Renal cortex interstitium (tissue), 11 donors: ENCODE results near the gene DNAH1. TPM values are rescaled to one million over a fixed set of nuclear protein-coding genes. Genes with fewer than 3 reads are reported as not detected.

Experiments used
- DNase-seq, 11 donors: peaks; one replicate each; pipeline ENCODE4 v3.0.0-alpha.2; 2013; ENCODE audit warnings: low read depth in 9 of 11, low spot score in 4 of 11; ENCODE audit errors: extremely low read depth in 1 of 11
- polyA plus RNA-seq, 3 donors: library from polyadenylated mRNA; unstranded; fragments of 120-200 nt; gene quantifications; one replicate each; pipeline ENCODE4 v1.2.1, GENCODE V29; 2013; ENCODE audit not compliant: insufficient read length in 3 of 3

DNAH1 gene
- polyA plus RNA-seq, 3 donors: 10.0 to 13.9 (median 10.3) TPM

DNA sequence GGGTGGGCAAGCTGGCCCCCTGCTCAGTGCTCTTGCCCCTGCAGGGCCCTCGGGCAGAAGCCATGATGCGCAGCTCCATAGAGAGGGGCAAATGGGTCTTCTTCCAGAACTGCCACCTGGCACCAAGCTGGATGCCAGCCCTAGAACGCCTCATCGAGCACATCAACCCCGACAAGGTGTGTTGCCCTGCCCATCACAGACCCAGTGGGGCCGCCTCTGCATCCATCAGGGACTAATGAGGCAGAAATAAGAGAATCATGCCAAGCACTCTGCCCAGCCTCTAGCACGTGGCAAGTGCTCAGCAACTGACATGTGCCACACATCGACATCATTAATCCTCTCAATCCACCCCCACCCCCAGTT is 79.4 kb downstream of the DNAH1 start:
- no peak for DNase-seq

DNA sequence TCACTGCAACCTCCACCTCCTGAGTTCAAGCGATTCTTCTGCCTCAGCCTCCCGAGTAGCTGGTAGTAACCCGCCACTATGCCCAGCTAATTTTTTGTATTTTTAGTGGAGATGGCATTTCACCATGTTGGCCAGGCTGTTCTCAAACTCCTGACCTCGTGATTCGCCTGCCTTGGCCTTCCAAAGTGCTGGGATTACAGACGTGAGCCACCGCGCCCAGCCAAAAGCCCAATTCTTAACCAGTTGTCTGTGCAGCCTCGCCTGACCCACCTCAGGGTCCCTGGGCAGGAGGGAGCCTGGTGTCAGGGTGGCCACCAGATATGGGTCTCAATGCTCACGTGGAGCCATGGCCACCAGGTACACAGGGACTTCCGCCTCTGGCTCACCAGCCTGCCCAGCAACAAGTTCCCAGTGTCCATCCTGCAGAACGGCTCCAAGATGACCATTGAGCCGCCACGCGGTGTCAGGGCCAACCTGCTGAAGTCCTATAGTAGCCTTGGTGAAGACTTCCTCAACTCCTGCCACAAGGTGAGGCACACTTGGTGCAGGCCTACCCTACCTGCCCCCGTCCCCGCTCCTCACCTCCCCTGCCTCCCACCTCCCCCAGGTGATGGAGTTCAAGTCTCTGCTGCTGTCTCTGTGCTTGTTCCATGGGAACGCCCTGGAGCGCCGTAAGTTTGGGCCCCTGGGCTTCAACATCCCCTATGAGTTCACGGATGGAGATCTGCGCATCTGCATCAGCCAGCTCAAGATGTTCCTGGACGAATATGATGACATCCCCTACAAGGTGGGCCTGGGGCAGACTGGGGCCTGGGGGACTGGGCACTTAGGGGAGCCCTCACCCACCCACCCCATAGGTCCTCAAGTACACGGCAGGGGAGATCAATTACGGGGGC is 80.1 kb downstream of the DNAH1 start:
- DNase-seq: no peak

DNA sequence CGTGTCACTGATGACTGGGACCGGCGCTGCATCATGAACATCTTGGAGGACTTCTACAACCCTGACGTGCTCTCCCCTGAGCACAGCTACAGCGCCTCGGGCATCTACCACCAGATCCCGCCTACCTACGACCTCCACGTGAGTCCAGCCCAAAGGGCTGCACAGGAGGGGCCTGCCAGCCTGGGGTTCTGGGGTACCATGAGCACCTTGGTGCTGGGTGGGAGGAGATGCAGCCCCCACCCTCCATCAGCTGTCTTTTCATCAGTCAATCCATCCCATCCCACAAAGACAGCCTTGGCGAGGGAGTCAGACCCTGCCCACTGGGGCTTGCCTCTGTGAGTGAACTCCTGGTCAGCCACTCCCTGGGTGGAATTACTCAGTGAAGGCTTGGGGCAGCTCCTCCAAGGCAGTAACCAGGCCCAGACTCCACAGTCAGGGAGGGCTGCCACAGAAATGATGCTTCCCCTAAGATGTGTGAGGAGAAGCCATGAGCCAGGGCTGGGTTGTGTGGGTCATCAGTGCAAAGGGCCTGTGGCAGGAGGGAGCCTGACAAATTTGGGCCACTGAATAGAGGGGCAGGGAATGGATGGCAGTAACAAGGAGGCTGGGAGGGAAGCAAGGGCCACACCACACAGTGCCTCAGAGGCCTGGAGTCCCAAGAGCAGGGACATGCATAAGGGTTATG is 80.9 kb downstream of the DNAH1 start:
- DNase-seq: no peak

DNA sequence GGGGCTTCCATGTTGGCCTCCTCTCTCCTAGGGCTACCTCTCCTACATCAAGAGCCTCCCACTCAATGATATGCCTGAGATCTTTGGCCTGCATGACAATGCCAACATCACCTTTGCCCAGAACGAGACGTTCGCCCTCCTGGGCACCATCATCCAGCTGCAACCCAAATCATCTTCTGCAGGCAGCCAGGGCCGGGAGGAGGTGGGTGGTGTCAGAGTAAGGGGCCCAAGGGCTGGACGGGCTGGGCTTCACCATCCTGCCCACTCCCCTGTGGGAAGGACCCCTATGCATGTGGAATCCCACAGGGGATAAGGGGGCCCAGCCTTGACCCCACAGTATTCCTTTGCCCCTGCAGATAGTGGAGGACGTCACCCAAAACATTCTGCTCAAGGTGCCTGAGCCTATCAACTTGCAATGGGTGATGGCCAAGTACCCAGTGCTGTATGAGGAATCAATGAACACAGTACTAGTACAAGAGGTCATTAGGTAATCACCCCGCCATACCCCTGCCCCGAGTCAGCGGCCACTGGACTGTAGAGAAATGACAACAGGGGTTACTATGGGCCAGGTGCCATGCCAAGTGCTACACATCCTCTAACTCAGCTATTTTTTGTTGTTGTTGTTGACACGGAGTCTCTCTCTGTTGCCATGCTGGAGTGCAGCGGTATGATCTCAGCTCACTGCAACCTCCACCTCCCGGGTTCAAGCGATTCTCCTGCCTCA is 81.7 kb downstream of the DNAH1 start:
- no peak for DNase-seq

DNA sequence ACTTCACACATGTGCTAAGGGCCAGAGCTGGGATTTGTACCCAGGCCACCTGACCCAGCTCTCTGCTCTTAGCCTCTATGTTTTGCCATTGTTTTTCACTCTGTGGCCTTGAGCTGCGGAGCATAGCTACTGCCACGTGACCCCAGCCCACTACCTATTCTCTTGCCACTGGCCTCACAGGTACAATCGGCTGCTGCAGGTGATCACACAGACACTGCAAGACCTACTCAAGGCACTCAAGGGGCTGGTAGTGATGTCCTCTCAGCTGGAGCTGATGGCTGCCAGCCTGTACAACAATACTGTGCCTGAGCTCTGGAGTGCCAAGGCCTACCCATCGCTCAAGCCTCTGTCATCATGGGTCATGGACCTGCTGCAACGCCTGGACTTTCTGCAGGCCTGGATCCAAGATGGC is 82.6 kb downstream of the DNAH1 start:
- DNase-seq: no peak

DNA sequence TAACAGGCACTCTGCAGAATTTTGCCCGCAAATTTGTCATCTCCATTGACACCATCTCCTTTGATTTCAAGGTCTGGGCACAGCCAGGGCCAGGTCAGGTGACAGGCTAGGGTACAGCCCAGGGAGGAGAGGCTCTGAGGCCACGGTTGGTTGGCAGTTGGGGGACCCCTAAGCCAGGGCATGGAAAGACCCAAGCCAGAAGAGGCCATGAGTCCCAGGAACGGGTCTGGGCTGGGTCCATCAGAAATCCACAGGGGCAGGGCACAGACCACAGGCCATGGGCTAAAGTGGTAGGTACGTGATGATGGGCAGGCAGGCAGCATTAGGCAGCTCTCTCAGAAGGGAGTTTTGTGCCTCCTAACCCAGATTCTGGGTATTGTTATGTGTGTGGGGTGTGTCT is 83.0 kb downstream of the DNAH1 start:
- no peak for DNase-seq

DNA sequence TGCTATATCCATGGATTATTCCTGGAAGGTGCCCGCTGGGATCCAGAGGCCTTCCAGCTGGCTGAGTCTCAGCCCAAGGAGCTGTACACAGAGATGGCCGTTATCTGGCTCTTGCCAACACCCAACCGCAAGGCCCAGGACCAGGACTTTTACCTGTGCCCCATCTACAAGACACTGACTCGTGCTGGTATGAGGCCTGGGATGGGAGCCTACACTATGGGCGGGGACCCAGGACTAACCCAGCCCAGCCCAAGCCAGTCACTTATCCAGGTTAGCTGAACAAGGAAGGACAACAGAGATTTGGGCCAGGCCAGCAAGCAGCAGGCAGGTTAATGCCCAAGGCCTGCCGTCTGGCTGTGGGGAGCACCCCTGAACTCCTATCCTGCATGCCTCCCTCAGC is 83.5 kb downstream of the DNAH1 start:
- no peak for DNase-seq

DNA sequence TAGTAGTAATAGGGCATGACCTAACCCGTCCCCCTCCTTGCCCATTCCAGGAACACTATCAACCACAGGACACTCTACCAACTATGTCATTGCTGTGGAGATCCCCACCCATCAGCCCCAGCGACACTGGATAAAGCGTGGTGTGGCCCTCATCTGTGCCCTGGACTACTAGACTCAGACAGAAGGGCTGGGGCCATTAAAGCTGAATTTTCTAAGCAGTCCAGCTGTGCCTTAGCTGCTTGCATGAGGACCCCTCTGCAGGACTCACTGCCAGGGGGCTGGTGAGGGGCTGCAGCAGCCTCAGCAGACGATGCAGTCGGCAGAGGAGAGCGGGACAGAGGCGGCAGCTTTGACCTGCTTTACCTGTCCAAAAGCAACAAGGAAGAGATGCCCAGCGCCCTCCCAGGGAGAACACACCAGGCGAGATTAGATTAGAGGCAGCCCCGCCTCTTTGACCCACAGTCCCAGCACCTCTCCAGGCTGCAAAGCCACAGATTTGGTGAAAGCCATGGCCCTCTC is 84.2 kb downstream of the DNAH1 start:
- DNase-seq: no peak

DNA sequence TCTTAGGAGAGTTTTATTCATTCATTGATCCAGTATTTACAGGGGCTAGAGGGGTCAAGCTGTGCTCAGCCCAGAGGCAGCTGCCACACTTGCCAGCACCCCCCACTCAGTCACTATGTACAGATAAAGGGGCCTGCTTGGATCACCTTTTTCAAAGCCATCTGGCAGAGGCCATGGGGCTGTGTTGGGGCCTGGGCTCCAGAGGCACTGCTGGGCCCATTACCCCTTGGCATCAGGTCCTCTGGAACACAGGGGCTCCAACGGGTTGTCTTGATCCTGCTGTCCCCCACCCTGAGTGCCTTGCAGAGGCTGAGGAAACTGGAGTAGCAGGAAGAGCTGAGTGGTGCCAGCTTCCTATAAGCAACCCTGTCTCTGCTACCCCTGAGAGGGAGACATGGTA is 84.9 kb downstream of the DNAH1 start:
- no peak for DNase-seq

DNA sequence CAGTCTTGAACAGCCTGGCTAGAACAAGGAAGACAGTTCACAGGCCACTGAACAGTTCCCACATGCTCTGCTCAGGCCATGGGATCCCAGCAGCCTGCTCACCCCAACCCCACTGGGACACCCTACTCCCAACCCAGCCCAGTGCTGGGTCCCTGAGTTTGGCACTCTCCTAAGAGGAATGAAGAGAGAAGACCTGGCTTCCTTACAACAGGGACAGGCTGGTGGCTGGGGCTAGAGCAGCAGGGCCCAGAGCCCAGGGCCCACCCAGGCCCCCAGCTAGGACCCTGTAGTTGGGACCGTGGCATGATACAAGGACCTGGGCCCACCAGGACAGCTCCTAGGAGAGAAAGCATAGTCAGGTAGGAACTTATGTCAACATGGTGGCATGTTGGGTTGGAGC is 85.4 kb downstream of the DNAH1 start:
- DNase-seq: no peak

DNA sequence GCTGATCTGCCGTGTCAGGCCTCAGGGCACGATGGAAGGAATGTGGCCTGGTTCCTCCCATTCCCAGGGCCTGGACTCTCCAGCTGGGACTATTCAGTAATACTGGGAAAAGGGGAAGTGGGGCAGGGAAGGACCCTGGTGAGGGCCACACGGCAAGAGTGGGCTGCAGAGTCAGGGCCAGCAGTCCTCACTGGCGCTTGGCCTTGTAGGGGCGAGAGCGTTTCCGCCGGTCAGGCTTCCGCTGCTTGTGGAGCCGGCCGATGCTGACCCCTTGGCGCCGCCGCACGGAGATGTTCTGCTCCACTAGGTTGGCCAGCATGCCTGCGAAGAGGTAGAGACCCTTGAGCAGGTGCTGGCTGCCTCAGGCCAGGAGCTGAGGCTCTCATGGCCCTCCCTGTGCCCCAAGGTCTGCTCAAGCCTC is 86.0 kb downstream of the DNAH1 start:
- DNase-seq: no peak

DNA sequence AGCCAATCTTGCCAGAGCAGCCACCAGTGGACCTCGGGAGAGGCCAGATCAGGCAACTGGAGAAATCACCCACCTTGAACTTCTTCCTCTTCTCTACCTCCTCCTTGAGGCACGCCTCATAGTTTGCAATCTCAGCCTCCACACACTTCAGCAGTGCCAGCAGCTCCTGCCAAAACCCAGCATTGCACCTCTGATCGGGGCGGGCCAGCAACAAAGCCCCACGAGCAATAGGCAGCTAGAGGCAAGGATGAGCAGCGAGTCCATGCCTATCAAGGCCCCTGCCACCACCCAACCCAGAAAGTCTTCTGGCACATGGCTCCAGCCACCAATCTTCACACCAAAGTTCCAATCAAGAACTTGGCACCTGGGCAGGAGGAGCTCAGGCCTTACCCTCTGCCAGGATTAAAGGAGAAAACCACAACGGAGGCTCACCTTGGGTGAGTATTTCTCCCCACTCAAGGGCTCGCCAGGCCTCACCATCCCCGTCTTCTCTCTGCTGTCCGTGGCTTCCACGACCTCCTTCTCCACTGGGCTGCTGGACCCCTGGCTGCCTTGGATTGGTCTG is 86.7 kb downstream of the DNAH1 start:
- no peak for DNase-seq

DNA sequence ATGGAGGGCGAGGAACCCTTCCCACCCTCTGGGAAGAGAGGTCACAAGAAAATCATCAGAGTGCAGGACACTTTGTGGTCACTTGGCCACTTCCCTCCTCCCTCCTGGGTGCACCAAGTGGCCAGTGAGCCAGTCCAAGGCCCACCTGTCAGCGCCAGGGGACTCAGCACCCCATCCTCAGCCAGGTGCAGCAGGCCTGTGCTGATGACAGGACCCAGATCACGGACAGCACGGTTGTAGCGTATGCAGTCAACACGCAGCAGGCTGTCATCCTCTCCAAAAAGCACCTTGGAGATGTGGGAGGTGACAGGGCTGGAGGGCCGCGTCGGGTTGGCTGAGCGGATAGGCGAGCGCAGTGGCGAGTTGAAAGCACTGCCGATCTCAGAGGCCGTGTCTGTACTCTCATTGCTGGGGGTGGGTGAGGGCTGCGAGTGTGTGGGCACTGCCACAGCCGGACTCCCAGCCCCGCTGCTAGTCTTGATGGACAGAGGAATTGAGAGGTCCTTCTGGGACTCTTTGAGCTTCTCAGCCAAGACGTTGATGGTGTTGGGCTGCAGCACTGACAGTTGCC is 87.2 kb downstream of the DNAH1 start:
- DNase-seq: no peak

DNA sequence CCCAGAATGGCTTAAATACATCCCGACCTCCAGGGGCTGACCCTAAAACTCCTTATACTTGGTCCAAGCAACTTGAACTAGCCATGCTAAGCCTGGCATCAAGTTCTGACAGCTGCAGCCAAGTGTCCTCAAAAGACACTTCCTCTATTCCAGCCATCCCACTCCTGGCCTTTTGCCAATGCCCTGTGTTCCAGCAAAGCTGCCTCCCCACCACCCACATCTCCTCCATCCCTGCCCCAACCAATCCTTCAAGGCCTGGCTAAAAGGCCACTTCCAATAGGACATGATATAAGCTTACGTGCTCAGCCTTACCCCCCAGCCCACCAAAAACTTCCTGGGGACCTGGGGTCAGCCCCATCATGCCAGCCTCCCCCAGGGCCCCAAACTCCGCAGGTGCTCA is 87.8 kb downstream of the DNAH1 start:
- DNase-seq: no peak

DNA sequence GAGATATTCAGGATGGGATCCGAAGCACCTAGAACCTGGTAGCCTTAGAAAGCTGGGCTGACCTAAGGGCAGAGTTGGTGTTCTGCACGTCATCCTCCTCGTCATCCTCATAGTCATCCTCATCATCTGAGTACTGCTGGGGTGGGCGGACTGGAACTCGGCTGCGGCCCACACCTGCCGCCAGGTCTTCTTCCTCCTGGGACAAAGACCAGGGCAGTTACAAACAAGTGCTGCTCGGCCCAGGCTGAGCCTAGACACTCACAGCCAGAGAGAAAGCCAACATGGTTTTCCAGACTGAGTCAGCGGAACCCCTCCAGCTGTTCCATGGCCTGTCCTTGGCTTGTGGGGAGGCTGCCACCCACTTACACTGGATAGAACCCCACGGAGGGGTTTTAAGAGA is 88.3 kb downstream of the DNAH1 start:
- no peak for DNase-seq

DNA sequence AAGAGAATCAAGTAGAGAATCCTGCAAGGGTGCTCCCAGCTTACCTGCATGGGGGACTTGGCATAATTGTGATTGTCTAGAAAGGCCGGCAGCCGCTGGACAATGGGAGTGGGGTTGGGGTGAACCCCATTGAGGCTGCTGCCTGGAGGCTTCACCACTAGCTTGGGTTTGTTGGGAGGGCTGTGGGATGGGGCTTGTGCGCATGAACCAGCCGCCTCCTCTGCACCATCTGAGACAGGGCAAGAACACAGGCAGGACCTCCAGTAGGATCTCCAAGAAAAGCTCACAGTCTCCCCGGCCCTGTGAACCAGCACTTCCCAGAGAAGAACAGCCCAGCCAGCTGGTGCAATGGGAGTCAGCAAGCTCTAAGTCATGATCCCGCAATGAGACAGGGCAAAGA is 88.9 kb downstream of the DNAH1 start:
- no peak for DNase-seq

DNA sequence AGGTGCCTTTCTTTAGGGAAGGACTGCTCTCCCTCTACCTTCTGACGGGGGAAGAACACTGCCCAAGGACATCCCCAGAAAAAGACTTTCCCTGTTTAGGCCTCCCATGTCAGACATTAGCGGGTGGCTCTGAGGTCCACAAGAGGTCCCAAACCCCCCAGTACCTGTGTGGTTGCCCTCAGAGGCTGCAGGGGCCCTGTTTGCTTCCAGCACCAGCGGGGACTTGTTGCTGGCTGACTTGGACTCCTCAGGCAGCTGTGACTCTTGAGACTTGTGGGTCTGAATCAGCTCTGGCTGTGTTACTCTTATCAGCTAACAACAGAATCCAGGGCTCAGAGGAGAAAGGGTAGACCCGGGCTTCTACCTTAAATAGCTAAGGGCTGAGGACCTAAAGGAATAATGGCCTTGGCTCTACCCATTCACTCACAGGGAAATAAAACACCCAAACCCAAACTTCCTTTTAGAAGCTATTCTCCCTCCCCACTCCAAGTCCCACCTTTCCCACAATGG is 89.5 kb downstream of the DNAH1 start:
- no peak for DNase-seq

DNA sequence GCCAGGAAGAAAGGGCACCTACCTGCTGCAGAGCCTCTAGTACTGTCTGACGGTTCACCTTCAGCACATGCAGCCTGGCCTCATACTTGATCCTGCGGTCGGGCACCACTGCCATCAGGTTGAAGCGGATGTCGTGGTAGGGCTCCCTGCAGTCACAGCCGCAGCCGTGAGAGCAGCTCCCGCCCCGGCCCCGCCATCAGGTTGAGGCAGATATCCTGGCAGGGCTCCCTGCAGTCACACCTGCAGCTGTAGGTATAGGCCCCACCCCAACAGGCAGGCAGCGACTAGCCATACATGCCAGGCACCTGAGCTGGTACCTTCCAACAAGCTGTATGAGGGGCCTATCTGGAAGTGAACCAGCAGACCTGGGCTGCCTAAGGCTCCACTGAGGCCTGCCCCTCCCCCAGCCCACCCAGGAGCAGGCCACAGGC is 90.1 kb downstream of the DNAH1 start:
- DNase-seq: no peak
